Stimulated activated naive B cell treated with anti-CD40 and anti-IgM and Interleukin-4, amounts not matched to agents 10 μg/mL and 1 μg/mL and 100 μg/mL, for 72 hours (primary cell): ENCODE measurements around the gene NECTIN1.

Experiments
- ATAC-seq, 2 donors: fragments of 150-1000 bp; cut with Tn5 transposase; replicated peaks; 2 replicates each; pipeline ENCODE4 v1.10.0; 2021; ENCODE audit warnings: moderate library complexity in 1 of 2
- DNase-seq: peaks from one replicate; pipeline ENCODE4 v3.0.0; 2021
- H3K27ac Mint-ChIP-seq: one replicate; pipeline ENCODE4 v1.8.0; 2022; ENCODE audit warnings: mild to moderate bottlenecking, mixed read lengths
- H3K27me3 Mint-ChIP-seq, 2 donors: one replicate each; pipeline ENCODE4 v1.8.0; 2022; ENCODE audit warnings: mixed read lengths in 2 of 2
- H3K36me3 Mint-ChIP-seq, 2 donors: one replicate each; pipeline ENCODE4 v1.8.0; 2022; ENCODE audit warnings: mixed read lengths in 2 of 2, mild to moderate bottlenecking in 1 of 2
- H3K4me1 Mint-ChIP-seq, 2 donors: one replicate each; pipeline ENCODE4 v1.8.0; 2022; ENCODE audit warnings: mixed read lengths in 2 of 2, mild to moderate bottlenecking in 1 of 2
- H3K4me3 Mint-ChIP-seq, 2 donors: one replicate each; pipeline ENCODE4 v1.8.0; 2022; ENCODE audit warnings: mild to moderate bottlenecking in 2 of 2, mixed read lengths in 2 of 2, moderate library complexity in 1 of 2
- H3K9me3 Mint-ChIP-seq, 2 donors: one replicate each; pipeline ENCODE4 v1.8.0; 2022; ENCODE audit warnings: mixed read lengths in 2 of 2, mild to moderate bottlenecking in 1 of 2

Gene NECTIN1

DNA sequence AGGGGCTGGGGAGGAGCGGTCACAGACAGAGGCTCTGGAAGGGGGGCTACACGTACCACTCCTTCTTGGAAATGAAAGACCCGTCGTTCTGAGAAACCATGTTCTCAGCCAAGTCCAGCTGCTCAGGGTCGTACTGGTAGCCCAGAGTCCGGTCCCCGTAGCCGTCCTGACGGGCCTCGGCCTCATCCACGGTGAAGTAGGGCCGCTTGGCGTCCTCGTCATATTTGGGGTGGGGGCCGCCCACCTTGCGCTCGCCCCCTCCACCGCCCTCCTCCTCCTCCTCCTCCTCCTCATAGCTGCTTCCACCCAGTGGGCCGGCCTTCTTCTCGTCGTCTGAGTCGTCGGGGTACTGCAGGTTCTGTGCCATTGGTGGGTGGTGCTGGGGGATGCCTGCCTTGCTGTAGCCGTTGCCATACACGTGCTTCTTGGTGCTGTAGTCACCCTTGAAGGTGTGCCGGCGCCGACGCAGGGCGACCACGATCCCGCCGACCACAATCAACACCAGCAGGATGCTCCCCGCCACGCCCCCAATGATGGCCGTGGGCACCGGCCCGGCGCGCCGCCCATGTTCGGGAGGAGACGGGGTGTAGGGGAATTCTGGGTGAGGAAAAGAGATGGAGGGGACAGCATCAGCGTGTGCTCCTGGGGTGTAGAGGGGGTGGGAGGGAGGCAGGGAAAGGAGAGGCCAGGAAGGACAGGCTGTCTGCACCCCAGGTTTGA, 64.1 kb downstream of the NECTIN1 start:
- Mint-ChIP-seq H3K27me3 (peaks cover 0 to 4% of the 10 kb centered on the region in 2 donors), H3K27ac (no peak overlapping the region), H3K4me3 (no peak overlapping the region), H3K36me3 (peaks cover 0 to 6% of the 10 kb centered on the region in 2 donors), H3K4me1 (no peaks in the 10 kb centered on the region), H3K9me3 (no peaks in the 10 kb centered on the region)
- ATAC-seq (no peak), DNase-seq (no peak)

DNA sequence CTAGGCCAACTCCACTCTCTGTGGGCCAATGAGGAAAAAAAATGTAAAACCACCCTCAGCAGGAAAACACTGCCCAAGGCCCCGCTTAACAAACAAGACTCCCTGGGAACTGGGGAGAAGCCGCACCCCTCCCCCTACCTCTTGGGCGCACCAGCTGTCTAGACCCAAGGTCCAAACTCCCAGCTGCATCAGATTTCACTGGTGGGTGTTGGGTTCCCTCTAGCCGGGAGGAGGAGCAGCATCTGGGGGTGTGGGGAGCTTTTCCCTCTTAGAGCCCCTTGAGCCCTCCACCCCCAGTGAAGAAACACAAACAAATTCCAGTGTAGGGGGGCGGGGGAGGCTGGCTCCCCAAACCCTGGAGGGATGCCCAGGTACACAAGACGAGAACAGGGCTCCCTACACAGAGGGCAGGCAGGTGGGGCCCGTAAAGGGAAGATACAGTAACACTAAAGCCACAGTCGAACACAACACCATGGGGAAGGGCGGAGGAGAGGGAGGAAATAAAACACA, 64.9 kb downstream of the NECTIN1 start:
- DNase-seq (no peak), ATAC-seq (no peak)
- no peaks in the 10 kb centered on the region for H3K27me3 Mint-ChIP-seq
- no peaks in the 10 kb centered on the region for H3K9me3 Mint-ChIP-seq
- H3K36me3 Mint-ChIP-seq, result peaks cover 0 to 6% of the 10 kb centered on the region in 2 donors
- no peaks in the 10 kb centered on the region for H3K4me1 Mint-ChIP-seq
- no peak overlapping the region for H3K27ac Mint-ChIP-seq
- no peak overlapping the region for H3K4me3 Mint-ChIP-seq

DNA sequence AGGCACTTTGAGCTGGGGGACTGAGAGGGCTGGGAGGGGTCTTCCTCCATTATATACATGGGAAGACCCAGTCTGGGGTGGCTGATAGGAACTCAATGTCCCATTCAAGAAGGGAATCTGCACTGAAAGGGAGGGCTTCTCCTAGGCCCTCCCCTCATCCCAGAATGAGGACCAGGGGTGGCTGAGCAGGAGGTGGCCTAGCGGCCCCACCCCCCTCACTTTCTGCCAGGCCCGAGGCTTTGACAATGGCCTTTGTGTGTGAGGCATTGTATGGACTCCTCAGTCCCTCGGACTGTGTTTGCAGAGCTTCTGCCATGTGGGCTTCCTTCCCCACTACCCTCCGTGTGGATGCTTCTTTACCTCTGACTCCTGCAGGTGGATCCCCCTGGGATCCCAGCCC, 65.7 kb downstream of the NECTIN1 start:
- Mint-ChIP-seq H3K4me3 (no peak overlapping the region), H3K36me3 (peaks cover 0 to 4% of the 10 kb centered on the region in 2 donors), H3K27me3 (no peaks in the 10 kb centered on the region), H3K27ac (no peak overlapping the region), H3K4me1 (no peaks in the 10 kb centered on the region), H3K9me3 (no peaks in the 10 kb centered on the region)
- no peak for DNase-seq
- ATAC-seq, result no peak

DNA sequence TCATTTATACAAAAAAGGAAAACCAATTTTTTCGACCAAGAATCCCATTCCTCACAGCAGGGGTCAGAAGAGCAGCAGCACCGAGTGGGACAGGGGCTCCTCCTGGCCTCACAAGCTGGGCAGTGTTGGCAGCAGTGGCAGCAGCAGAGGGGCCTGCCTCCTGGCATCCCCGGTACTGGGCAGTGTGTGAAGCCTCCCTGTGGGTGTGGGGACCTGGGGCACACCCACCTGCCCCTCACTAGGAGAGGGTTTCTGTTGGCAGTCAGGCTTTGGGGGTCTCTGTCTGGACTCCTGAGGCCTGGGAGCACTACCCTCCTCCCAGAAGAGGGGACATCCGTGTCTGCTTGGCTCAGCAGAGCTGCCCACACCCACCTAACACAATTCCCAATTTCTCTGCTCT, 67.8 kb downstream of the NECTIN1 start:
- no peak for DNase-seq
- Mint-ChIP-seq H3K9me3 (no peaks in the 10 kb centered on the region), H3K4me1 (no peaks in the 10 kb centered on the region), H3K36me3 (no peaks in the 10 kb centered on the region), H3K4me3 (no peak overlapping the region), H3K27me3 (no peaks in the 10 kb centered on the region), H3K27ac (no peak overlapping the region)
- ATAC-seq, result no peak

GRCh38 chr11:119659971-119660723, 68.9 kb downstream of the NECTIN1 start:
- H3K4me3 Mint-ChIP-seq, result no peak overlapping the region
- ATAC-seq (no peak), DNase-seq (no peak)
- no peak overlapping the region for H3K27ac Mint-ChIP-seq
- no peaks in the 10 kb centered on the region for H3K36me3 Mint-ChIP-seq
- no peaks in the 10 kb centered on the region for H3K9me3 Mint-ChIP-seq
- no peaks in the 10 kb centered on the region for H3K4me1 Mint-ChIP-seq
- no peaks in the 10 kb centered on the region for H3K27me3 Mint-ChIP-seq

DNA sequence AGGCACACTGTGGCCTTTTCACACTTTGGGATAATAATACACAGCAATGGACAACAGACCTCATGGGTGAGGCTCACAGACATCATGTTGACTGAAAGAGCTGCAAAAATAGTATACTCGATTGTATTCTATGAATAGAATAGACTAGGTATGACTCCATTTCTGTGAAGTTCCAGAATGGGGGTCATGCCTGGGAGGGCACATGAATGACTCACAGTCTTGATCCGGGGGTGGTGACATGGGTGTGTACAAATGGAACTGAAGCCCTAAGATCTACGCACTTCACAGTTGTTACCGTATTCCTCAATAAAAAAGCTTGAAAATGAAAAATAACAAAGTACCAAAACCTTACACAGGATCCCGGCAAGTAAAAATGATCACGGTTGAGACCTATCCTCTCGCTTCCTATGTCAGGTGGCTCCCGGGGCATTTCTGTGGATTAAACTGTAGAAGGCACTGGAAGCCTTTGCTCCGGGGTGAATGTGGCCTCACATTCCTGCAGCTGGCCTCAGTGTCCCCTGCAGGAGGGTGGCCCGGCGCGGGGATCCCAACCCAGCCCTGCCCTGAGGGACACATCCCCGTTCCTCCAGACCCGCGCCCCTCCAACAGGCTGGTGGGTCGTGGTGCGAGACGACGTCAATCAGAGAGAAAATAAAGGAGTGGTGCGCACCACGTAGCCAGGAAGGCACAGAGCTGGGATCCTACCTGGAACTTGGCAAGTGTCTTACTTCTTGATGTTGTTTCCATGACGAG, 75.9 kb downstream of the NECTIN1 start:
- no peak overlapping the region for H3K27ac Mint-ChIP-seq
- no peaks in the 10 kb centered on the region for H3K36me3 Mint-ChIP-seq
- no peak for DNase-seq
- no peak overlapping the region for H3K4me3 Mint-ChIP-seq
- H3K4me1 Mint-ChIP-seq, result peaks cover 0 to 2% of the 10 kb centered on the region in 2 donors
- H3K9me3 Mint-ChIP-seq, result peaks cover 3% of the 10 kb centered on the region in 2 donors
- H3K27me3 Mint-ChIP-seq, result peaks cover 12 to 15% of the 10 kb centered on the region in 2 donors
- ATAC-seq, result peak in 1 of 2 donors; percentile 73

DNA sequence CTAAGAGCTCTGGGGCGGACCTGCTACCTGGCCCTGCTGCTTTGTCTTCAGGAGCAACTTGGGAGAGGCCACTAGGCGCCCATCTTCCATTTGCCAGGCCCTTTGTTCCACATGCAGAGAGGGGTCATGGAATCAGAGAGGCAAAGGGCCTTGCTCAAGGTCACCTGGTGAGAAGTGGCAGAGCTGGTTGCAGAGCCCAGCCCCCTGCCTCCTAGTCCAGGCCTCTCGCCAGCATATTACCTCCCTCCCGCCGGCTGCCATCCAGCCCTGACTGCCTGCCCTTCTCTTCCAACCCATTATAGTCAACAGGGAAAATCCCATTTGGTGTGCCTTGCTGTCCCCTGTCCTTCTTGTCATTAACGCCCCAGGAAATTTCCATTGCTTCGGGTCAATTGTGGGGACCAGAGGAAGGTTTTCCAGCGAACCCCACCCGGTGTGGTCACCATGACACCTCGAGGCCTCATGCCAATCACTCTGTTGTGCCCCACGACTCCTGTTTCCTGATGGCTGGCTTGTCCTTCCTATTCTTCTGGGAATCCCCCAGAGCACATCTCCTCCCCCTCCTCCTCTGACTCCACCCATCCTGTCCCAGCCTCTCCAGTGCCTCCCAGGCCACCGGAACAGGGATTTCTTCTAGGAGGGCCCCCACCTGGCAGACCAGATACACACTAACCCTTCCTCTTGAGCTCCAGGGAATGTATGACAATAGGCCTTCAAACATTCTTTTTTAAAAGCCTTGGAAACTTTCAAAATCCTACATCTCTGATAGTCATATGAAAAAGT, 77.0 kb downstream of the NECTIN1 start:
- DNase-seq, result no peak
- Mint-ChIP-seq H3K9me3 (peaks cover 4% of the 10 kb centered on the region in 2 donors), H3K27me3 (peaks cover 12 to 15% of the 10 kb centered on the region in 2 donors), H3K4me3 (no peak overlapping the region), H3K36me3 (no peaks in the 10 kb centered on the region), H3K27ac (no peak overlapping the region), H3K4me1 (peaks cover 0 to 2% of the 10 kb centered on the region in 2 donors)
- no peak for ATAC-seq

- Mint-ChIP-seq H3K36me3 (no peaks in the 10 kb centered on the region), H3K4me3 (no peak overlapping the region), H3K27me3 (peaks cover 12 to 15% of the 10 kb centered on the region in 2 donors), H3K27ac (no peak overlapping the region), H3K4me1 (peaks cover 0 to 2% of the 10 kb centered on the region in 2 donors), H3K9me3 (peaks cover 4% of the 10 kb centered on the region in 2 donors)
- no peak for DNase-seq
- ATAC-seq, result no peak
These were observed 78.7 kb downstream of the NECTIN1 start for GRCh38 chr11:119650251-119650650.

GRCh38 chr11:119647254-119647653, 81.7 kb downstream of the NECTIN1 start:
- no peaks in the 10 kb centered on the region for H3K36me3 Mint-ChIP-seq
- peaks cover 4% of the 10 kb centered on the region in 2 donors for H3K9me3 Mint-ChIP-seq
- peaks cover 9 to 13% of the 10 kb centered on the region in 2 donors for H3K27me3 Mint-ChIP-seq
- peaks cover 0 to 1% of the 10 kb centered on the region in 2 donors for H3K4me1 Mint-ChIP-seq
- no peak overlapping the region for H3K27ac Mint-ChIP-seq
- ATAC-seq, result no peak
- no peak overlapping the region for H3K4me3 Mint-ChIP-seq
- no peak for DNase-seq

- DNase-seq (no peak), ATAC-seq (no peak)
- H3K9me3 Mint-ChIP-seq, result peaks cover 4% of the 10 kb centered on the region in 2 donors
- H3K4me1 Mint-ChIP-seq, result no peaks in the 10 kb centered on the region
- H3K4me3 Mint-ChIP-seq, result no peak overlapping the region
- no peak overlapping the region for H3K27ac Mint-ChIP-seq
- no peaks in the 10 kb centered on the region for H3K36me3 Mint-ChIP-seq
- peaks cover 6 to 7% of the 10 kb centered on the region in 2 donors for H3K27me3 Mint-ChIP-seq
These were observed 84.0 kb downstream of the NECTIN1 start for GRCh38 chr11:119645018-119645417.

DNA sequence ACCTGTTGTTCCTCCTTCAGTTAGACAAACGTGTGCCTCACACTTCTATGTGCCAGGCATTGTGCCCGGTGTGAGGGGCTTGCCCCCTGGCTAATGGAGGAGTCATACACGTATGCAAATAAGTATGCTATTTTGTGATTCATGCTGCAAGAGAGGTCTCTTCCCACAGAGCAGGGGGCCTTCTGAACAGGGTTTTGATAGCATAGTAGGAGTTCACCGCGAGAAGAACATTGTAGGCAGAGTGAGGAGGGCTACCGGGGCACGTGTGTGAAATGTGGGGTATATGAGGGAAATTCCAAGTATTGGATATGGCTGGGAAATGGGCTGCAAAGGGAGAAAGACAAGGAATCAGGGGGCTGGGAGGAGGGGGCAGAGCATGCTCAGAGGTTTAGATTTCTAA, 84.5 kb downstream of the NECTIN1 start:
- no peaks in the 10 kb centered on the region for H3K36me3 Mint-ChIP-seq
- ATAC-seq (no peak), DNase-seq (no peak)
- H3K27me3 Mint-ChIP-seq, result peaks cover 5 to 10% of the 10 kb centered on the region in 2 donors
- H3K4me3 Mint-ChIP-seq, result no peak overlapping the region
- no peaks in the 10 kb centered on the region for H3K4me1 Mint-ChIP-seq
- peaks cover 4% of the 10 kb centered on the region in 2 donors for H3K9me3 Mint-ChIP-seq
- H3K27ac Mint-ChIP-seq, result no peak overlapping the region

DNA sequence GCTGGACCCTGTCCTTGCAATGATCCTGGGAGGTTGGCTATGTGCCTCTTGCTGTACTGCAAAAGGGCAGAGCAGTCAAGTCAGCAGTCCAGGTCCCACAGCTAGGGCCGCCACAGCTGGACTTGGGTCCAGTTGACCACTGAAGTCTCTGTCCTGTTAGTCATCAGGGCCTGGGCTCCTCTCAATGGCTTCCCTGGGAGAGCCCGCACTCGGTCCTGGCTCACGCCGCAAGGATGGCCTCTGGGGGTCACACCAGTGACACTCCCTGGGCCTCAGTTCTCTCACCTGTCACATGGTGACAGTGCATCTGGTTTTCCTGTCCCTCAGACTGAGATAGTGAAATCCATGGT, 85.1 kb downstream of the NECTIN1 start:
- H3K27ac Mint-ChIP-seq, result no peak overlapping the region

DNA sequence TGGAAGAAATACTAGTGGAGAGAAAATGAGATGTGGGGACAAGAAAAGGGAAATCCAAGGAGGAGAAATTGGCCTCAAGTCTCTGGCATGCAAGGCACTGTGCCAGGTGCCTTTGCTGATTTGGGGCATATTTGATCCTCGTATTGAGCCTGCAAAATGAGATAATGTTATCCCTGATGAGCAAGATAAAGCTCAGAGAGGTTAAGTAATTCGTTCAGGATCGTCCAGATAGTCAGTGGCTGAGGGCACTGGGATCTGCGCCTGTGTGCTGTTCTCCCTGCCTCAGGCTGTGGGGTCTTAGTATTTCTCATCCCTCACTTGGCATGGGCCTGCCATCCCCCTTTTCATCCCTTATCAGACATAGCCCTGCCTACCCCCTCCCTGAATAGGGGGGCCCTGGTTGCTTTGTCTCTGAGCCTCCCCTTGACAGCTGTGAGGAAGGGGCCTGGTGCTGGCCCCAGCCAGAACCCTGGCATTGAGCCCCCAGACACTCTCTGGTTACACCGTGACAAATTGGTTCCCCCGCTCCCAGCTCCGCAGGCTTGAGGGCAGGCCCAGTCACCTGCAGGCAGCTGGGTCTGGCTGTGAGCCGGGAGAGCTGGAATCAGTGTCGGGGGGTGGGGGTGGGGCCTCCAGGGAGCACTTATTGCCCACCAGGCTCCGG, 85.7 kb downstream of the NECTIN1 start:
- Mint-ChIP-seq H3K27me3 (peaks cover 6 to 13% of the 10 kb centered on the region in 2 donors), H3K4me3 (no peak overlapping the region), H3K36me3 (no peaks in the 10 kb centered on the region), H3K4me1 (no peaks in the 10 kb centered on the region), H3K27ac (no peak overlapping the region), H3K9me3 (peaks cover 3 to 4% of the 10 kb centered on the region in 2 donors)
- no peak for ATAC-seq
- no peak for DNase-seq

More for the DNA sequence above, 85.1 kb downstream of the NECTIN1 start:
- peaks cover 4% of the 10 kb centered on the region in 2 donors for H3K9me3 Mint-ChIP-seq
- ATAC-seq (no peak), DNase-seq (no peak)
- no peak overlapping the region for H3K4me3 Mint-ChIP-seq
- no peaks in the 10 kb centered on the region for H3K36me3 Mint-ChIP-seq
- peaks cover 6 to 13% of the 10 kb centered on the region in 2 donors for H3K27me3 Mint-ChIP-seq
- no peaks in the 10 kb centered on the region for H3K4me1 Mint-ChIP-seq
